Ishikawa (cell line): ENCODE results near the gene MYH15.

Experiments
- CEBPB ChIP-seq: IDR thresholded peaks from 2 replicates; pipeline ENCODE4 v1.6.1; 2012
- REST ChIP-seq: IDR thresholded peaks from 2 replicates; pipeline ENCODE4 v1.6.1; 2012; ENCODE audit warnings: low read depth, mild to moderate bottlenecking

- TF ChIP-seq REST (no peak), CEBPB (no peak)
Measured at GRCh38 chr3:108447096-108447847, 63.1 kb downstream of the MYH15 start.
